Retinal pigment epithelial cell (primary cell): Measurements from ENCODE around the gene COL6A1.

Source experiments
- DNase-seq: peaks from one replicate; pipeline ENCODE4 v3.0.0-alpha.2; 2010; ENCODE audit warnings: low read depth
- H3K4me3 ChIP-seq: 2 replicates; pipeline ENCODE4 v1.5.1; 2011; ENCODE audit warnings: mild to moderate bottlenecking, low read length, control low read depth, moderate library complexity
- TF ChIP-seq, protein P1 (sequence below): conservative IDR thresholded peaks from 2 replicates; pipeline ENCODE4 v1.5.1; 2011; ENCODE audit warnings: low read depth, low read length, control low read depth, inconsistent platforms

The COL6A1 gene

DNA sequence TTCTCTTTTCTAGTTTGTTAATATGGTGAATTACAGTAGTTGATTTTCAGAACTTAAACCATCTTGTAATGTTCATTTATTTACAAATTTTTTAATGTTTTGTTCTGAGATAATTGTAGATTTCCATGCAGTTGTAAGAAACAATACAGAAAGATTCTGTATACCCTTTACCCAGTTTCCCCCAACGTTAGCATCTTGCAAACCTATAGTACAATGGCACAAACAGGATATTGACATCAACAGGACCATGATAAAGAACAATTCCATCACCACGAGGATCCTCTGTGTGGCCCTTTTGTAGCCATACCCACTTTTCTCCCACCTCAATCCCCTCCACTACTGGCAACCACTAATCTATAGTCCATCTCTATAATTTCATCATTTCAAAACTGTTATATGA, 33.3 kb downstream of the COL6A1 start:
- no peak for DNase-seq
- H3K4me3 ChIP-seq, result no peak overlapping the region
- TF ChIP-seq, protein P1, sequence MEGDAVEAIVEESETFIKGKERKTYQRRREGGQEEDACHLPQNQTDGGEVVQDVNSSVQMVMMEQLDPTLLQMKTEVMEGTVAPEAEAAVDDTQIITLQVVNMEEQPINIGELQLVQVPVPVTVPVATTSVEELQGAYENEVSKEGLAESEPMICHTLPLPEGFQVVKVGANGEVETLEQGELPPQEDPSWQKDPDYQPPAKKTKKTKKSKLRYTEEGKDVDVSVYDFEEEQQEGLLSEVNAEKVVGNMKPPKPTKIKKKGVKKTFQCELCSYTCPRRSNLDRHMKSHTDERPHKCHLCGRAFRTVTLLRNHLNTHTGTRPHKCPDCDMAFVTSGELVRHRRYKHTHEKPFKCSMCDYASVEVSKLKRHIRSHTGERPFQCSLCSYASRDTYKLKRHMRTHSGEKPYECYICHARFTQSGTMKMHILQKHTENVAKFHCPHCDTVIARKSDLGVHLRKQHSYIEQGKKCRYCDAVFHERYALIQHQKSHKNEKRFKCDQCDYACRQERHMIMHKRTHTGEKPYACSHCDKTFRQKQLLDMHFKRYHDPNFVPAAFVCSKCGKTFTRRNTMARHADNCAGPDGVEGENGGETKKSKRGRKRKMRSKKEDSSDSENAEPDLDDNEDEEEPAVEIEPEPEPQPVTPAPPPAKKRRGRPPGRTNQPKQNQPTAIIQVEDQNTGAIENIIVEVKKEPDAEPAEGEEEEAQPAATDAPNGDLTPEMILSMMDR, result no peak

DNA sequence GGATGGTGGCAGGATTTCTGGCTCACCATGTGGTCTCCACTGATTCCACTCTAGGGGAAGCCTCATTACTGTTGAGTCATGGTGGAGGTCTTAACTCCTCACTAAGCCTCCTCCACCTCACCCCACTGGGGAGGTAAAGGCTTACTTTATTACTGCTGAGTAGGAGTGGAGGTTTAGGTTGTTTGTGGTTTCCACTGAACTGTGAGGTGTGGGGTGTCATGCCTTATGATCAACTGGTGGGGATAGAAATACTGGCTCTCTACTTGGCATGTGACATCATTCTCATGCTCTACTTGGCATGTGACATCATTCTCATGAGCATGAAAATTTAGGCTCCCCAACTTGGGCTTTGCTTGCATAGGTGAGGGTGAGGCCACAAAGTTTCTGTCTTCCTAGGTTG, 35.6 kb downstream of the COL6A1 start:
- no peak overlapping the region for H3K4me3 ChIP-seq
- TF ChIP-seq, protein P1, result no peak
- DNase-seq, result no peak

DNA sequence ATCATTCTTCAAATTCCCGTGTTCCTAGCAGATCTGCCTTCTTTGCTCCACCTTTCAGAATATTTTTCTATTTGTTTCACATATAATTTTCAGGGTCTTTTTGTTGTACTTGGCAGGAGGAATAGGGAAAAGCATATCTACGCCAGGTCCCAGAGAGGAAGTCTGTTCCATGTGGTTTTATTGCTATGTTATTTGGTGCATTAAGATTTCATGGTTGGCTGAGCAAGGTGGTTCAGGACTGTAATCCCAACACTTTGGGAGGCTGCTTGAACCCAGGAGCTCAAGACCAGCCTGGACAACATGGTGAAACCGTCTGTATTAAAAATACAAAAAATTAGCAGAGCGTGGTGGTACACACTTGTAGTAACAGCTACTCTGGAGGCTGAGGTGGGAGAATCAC, 36.1 kb downstream of the COL6A1 start:
- DNase-seq, result no peak
- no peak overlapping the region for H3K4me3 ChIP-seq
- TF ChIP-seq, protein P1, result no peak

DNA sequence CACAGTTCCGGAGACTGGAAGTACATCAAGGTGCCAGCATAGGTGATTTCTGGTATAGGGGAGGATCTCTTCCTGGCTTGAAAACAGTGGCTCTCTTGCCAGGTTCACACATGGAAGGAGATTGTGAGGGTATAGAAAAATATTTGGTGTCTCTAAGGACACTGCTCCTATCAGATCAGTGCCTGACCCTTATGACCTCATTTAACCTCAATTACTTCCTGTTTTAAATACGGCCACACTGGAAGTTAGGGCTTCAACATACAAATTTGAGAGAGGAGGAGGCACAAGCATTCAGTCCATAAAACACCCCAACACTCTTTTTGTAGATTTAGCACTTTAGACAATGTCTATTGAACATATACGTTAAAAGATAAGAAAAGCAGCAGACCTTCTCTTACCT, 37.0 kb downstream of the COL6A1 start:
- H3K4me3 ChIP-seq, result no peak overlapping the region
- TF ChIP-seq, protein P1, result no peak
- no peak for DNase-seq

DNA sequence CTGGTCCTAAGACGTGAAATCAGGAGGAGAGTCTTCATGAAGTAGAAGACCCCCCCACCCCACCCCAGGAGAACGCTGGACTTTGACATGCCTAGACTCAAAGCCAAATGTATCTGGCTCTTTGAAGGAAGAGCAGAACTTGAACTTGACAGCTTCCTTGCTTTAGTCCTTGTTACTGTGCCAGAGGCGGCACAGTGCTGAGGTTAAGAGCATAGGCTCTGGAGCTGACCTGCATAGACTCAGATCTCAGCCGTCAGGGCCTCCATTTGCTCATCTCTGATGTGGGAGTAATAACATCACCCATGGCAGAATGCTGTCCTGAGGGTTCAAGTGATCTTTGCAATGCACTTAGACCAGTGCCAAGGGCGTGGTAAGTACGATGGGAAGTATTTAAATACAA, 39.0 kb downstream of the COL6A1 start:
- H3K4me3 ChIP-seq, result no peak overlapping the region
- DNase-seq, result no peak
- TF ChIP-seq, protein P1, result no peak

DNA sequence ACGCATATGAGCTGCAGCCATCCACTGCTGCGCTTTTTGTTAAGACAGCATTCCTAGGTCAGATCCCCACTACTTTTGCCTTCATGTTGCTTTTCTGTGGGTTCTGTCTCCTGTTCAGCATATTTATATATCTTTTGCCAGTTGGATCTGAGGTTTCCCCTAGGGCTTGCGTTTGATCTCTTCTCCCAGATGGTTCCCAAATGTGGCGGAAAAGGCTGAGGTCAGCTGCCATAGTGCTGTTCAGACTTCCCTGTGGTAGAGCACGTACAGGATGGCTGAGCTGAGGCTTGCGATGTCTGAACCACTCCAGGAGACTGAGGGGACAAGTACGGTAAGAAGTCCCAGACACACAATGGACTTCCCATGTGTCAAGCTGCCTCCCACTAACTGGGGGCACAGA, 39.8 kb downstream of the COL6A1 start:
- no peak for DNase-seq
- H3K4me3 ChIP-seq, result no peak overlapping the region

DNA sequence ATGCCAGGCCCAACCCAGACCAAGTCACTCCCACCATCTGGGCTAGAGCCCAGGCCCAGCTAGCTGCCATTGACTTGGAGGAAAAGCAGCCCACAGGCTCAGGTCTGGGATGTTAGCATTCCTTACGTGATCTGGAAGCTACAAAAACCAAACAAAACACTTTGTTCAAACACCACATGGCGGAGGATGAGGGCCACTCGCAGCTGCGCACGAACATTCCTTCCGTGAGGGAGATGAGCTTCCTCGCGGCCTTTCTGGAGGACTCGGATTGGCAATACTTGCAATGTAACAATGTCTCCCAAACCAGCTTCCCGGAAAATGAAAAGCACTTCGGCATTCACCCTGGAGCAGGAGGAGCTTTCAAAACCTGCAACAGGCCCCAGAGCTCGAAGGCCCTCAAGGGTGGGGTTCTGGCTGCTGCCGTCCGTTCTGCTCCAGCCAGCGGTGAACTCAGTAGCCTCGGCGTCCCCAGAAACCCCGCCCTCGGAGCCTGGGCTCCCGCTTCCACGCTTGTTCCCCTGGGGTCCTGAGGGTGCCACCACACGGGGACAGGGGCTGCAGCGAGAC, 40.5 kb downstream of the COL6A1 start:
- TF ChIP-seq, protein P1, result no peak
- no peak for DNase-seq
- no peak overlapping the region for H3K4me3 ChIP-seq

More for the DNA sequence above, 39.8 kb downstream of the COL6A1 start:
- TF ChIP-seq, protein P1, result no peak
